Brain pericyte (primary cell): ENCODE measurements around the gene PARP3.
"Not testable (repeated sequence)": the region's sequence is repeated elsewhere in the genome, so short reads cannot be mapped to it uniquely, and the experiment has no call there.

Source experiments
- DNase-seq: peaks from one replicate; pipeline ENCODE4 v3.0.0-alpha.2; 2012; ENCODE audit warnings: low read depth, low spot score

The PARP3 gene

DNA sequence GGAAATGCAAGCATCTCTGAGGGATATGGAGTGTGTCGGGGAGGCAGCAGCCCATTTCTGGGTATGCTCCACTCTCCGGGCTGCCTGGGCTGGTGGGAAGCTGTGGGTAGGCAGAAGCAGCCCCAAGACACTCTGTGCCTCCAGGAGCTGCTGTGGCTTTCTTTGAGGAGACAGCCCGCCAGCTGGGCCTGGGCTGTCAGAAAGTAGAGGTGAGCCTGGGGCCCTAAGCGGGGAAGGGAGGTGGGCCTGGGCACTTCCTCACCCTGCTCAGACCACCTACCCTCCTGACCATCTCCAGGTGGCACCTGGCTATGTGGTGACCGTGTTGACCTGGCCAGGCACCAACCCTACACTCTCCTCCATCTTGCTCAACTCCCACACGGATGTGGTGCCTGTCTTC is 42.9 kb downstream of the PARP3 start:
- DNase-seq: no peak

DNA sequence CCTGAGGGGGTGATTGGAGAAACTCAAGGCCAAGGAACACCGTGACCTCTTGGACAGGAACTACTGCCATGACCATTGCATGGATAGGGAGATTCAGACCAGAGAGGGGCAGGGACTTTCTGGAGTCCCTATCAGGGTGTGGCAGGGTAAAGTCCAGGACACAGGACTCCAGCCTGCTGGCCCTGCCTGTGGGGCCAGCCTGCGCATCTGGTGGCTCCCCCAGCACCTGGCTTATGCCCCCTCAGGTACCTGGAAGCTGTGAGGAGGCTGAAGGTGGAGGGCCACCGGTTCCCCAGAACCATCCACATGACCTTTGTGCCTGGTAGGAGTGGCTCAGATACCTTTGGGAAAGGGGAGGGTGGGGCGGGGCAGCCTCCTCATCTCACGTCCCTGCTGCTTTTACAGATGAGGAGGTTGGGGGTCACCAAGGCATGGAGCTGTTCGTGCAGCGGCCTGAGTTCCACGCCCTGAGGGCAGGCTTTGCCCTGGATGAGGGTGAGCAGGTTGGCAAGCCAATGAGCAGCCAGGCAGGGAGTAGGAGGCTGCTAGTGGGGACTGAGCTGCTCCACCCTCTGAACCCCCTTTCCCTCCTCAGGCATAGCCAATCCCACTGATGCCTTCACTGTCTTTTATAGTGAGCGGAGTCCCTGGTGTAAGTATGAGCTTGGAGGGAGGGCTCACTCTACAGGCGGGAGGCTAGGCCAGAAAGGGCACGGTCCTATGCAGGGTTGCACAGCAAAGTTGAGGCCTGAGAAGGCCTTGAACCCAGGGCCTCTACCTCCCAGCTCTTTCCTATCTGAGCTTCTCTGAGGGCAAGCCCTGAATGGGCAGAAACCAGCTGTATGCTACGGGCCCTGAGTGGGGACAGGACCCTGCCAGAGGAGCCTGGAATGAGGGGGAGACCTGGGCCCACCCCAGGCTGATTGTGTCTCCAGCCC is 44.1 kb downstream of the PARP3 start:
- no peak for DNase-seq

DNA sequence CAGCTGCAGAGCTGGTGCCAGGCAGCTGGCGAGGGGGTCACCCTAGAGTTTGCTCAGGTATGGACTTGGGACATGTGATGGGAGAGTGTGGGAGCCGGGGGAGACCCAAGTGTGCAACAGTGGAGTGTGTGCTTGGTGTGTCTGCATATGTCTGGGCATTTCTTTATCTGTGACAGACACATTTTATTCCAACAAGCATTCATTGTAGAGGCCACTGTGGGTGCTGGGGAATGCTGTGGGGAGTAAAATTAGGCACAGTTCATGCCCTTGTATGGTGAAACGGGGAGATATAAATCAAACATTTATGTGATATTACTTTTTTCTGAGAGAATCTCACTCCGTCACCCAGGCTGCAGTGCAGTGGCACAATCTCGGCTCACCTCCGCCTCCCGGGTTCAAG is 45.4 kb downstream of the PARP3 start:
- DNase-seq: no peak

DNA sequence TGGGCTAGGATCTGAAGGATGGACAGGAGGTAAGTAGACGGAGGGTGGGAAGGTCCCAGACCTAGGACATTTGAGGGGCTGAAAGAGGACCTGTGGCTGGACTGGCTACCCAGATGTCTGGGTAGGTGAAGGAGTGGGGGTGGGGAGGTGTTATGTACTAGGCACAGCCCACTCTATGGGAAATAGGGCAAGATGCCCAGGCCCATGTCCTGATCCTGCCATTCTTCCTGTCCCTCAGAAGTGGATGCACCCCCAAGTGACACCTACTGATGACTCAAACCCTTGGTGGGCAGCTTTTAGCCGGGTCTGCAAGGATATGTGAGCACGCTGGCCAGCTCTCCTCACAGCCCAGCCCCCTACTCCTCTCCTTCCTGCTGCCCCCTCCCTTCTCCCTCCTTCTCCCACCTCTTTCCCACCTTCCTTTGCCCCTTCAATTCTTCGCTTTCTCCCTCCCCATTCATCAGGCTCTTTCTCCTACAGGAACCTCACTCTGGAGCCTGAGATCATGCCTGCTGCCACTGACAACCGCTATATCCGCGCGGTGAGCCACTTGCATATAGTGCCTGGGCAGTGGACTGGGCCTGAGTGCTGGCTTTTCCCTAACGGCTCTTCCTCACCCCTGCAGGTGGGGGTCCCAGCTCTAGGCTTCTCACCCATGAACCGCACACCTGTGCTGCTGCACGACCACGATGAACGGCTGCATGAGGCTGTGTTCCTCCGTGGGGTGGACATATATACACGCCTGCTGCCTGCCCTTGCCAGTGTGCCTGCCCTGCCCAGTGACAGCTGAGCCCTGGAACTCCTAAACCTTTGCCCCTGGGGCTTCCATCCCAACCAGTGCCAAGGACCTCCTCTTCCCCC is 46.4 kb downstream of the PARP3 start:
- DNase-seq: no peak

DNA sequence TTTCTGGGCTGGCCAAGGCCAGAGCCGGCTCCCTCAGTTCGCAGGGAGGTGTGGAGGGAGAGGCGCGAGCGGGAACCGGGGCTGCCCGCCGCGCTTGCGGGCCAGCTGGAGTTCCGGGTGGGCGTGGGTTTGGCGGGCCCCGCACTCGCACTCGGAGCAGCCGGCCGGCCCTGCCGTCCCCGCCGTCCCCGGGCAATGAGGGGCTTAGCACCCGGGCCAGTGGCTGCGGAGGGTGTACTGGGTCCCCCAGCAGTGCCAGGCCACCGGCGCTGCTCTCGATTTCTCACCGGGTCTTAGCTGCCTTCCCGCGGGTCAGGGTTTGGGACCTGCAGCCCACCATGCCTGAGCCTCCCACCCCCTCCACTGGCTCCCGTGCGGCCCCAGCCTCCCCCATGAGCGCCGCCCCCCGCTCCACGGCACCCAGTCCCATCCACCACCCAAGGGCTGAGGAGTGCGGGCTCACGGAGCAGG is 48.4 kb downstream of the PARP3 start:
- DNase-seq: not testable (repeated sequence)

DNA sequence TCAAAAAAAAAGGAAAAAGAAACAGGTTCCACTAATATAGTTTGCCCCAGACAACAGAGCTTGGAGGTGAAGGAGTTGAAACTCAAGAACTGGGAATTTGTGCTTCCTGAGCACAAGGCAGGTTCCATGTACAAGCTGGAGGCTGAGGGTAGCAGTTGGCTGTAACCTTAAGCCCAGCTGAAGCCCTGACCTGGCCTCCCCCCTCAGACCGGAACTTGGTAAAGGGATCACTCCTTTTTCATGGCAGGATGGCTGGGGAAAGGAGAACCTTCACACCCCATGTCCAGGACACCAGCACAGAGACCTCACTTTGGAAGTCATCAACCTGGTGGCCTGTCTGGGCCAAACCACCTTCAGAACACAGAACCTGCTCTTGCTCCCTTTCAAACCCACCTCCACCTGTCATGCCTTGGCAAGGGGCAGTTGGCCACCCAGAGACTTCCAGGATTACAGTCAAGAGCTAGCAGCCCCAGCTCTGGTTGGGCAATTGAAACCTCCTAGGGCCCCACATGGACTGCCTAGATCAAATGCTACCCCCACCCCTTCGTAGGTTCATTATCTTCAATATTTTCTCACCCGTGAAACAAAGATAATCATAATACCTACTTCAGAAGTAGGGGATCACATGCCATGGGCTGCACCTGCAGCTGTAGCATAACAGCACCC is 50.0 kb downstream of the PARP3 start:
- DNase-seq: no peak

DNA sequence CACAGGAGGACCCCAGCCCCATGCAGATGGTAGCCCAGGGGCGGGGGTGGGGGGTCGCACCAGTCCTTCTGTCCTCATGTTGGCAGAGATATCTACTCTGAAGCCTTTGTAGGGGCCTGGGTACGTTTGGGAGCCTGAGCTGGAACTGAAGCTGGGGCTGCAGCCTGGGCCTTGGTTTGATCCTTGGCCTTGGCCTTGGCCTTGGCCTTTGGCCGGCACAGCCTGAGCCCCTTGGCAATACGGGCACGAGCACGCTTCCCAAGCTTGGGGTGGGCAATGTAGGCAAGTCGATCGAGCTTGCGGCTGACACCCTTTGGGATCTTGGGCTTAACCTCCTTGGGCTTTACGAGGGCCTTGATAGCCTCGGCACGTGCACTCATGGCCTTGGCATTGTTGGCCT is 51.5 kb downstream of the PARP3 start:
- not testable (repeated sequence) for DNase-seq

DNA sequence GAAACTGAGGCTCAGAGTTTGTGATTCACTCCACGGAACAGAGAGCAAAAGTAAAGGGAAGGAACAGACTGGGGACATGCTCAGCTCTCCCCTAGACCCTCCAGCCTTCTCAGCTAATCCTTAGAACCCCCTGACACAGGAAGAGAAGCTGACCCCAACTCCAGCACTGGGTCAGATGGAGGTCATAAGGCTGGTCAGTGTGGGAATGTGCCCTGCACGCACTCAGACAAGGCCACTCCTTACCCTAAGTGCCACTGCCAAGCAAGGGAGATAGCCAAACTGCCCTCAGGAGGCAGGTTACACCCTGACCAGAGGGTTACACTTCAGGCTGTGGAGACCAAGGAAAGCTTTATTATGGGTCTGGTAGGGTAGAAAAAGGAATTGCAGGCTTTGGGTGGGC is 52.4 kb downstream of the PARP3 start:
- no peak for DNase-seq

DNA sequence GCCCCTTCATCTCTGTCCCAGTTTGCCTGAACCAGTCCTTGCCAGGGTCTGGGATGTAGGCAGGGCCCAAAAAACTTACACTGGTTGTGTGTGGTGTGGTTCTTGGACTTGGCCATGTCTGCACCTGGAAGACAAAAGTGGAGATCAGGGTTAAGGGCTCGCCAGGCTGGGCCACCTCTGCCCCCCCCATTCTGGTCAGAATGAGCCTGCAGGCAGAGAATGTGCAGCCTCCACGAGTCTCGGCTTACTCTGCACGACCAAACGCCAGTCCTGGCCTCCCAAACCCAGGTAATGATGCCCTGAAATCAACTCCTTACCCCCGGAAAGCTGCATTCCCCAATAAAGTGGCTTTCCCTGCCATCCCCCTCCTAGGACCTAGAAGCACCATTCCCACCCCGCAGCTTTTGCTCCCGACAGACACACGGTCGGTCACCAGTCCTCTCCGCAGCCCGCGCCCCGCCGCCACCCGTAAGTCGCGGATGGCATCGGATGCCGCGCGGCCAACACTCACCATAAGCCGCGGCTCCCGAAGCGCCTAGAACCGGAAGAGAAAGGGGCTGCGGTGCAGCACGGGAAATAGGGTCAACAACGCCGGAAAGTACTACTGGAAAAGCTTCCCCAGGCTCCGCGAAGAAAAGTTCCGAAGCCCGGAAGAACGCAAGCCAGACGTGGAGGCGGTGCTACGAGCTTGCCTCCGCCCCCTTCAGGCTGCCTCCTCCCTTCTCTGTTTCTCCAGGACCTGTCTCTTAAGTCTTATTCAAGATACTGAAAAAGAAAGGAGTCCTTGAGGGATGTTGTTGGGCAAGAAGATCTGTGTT is 53.4 kb downstream of the PARP3 start, which contains the start of gene RPL29:
TSS of gene RPL29 (minus strand) at position 550 of the 818 bp plus-strand sequence. CDS start at position 116, 434 bp downstream.
- DNase-seq: peak; percentile 78

DNA sequence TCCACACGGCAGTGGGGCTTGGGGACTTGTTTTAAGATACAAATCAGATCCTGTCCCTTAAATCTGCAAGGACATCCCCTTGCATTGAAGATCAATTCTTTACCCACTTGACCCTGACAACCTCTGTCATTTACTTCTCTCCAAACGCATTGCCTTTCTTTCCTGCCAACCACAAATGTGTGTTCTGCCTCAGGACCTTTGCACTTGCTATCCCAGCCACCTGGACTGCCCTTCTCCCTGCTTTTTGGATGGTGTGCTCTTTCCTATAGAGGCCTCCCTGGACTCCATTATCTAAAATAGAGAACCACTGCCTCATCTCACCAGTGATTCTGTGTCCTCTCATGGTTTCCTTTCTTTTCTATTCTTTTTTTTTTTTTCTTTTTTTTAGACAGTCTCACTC is 55.0 kb downstream of the PARP3 start:
- DNase-seq: no peak

DNA sequence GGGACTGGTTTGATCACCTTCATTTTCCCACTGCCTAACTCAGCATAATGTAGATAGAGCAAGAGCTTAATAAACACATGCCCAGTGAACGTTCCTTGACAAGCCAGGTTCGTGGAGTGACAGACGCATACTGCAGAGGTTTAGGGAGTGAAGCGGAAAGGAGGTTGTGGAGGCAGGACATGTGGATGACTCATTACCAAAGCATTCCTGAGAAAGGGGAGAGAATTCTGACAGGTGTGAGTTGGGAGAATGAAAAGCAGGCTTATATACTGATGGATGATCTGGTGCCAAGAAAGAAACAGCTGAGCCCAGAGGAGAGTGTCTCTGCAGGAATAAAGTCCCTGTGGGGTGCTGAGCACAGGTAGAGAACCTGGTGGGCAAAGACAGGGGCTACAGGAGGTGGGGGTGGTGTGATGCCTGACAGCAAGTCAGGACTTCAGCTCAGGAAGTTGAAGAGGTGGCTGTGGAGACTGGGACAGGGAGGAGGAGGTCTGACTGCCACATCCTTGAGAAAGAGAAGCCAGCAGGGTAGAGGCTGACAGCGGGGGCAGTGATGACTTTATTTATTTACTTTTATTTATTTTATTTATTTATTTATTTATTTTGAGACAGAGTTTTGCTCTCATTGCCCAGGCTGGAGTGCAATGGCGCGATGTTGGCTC is 55.9 kb downstream of the PARP3 start:
- DNase-seq: no peak
